H4 (cell line): ENCODE measurements around the gene ZBTB4. TPM values are rescaled to one million over a fixed set of nuclear protein-coding genes. Genes with fewer than 3 reads are reported as not detected.

Experiments
- DNase-seq: peaks from one replicate; pipeline ENCODE4 v3.0.0-alpha.2; 2015; ENCODE audit warnings: low spot score
- total RNA-seq: library from RNA; depleted of rRNA; stranded (reverse); fragments of >200 nt; shearing (Covaris generic); gene quantifications from 2 replicates; pipeline ENCODE4 v1.2.3, GENCODE V29; 2014

ZBTB4 gene
- total RNA-seq, 1 experiment from 2014 or later, result 4.5 TPM

GRCh38 chr17:7441266-7441665 is 38.2 kb downstream of the ZBTB4 start:
- DNase-seq, result no peak

- no peak for DNase-seq
Measured at GRCh38 chr17:7440834-7441195, 38.6 kb downstream of the ZBTB4 start.

- DNase-seq, result no peak
Measured at GRCh38 chr17:7440113-7440833, 39.2 kb downstream of the ZBTB4 start.

- no peak for DNase-seq
Measured at GRCh38 chr17:7439462-7440112, 39.8 kb downstream of the ZBTB4 start, which contains the start of gene FGF11. Gene FGF11, plus strand, starts transcription at chr17:7439512. Its CDS starts 109 bp downstream, at chr17:7439621.

GRCh38 chr17:7438656-7439460 is 40.6 kb downstream of the ZBTB4 start:
- DNase-seq, result no peak

- no peak for DNase-seq
Measured at GRCh38 chr17:7437950-7438614, 41.3 kb downstream of the ZBTB4 start.

GRCh38 chr17:7437369-7437863 is 42.0 kb downstream of the ZBTB4 start:
- DNase-seq, result no peak

- no peak for DNase-seq
Measured at GRCh38 chr17:7436556-7437368, 42.7 kb downstream of the ZBTB4 start.

GRCh38 chr17:7435676-7436555 is 43.5 kb downstream of the ZBTB4 start:
- no peak for DNase-seq

- DNase-seq, result no peak
Measured at GRCh38 chr17:7432296-7432695, 47.1 kb downstream of the ZBTB4 start.

GRCh38 chr17:7431231-7431630 is 48.2 kb downstream of the ZBTB4 start:
- no peak for DNase-seq

- DNase-seq, result no peak
Measured at GRCh38 chr17:7429722-7430121, 49.7 kb downstream of the ZBTB4 start.

- DNase-seq, result no peak
Measured at GRCh38 chr17:7428557-7428956, 50.9 kb downstream of the ZBTB4 start, which contains the start of gene SPEM3. Gene SPEM3, plus strand, starts transcription at chr17:7428857. Its CDS starts 46 bp downstream, at chr17:7428903.

- no peak for DNase-seq
Measured at GRCh38 chr17:7427549-7427948, 51.9 kb downstream of the ZBTB4 start.

GRCh38 chr17:7426896-7427489 is 52.4 kb downstream of the ZBTB4 start:
- DNase-seq, result no peak

- no peak for DNase-seq
Measured at GRCh38 chr17:7426203-7426863, 53.1 kb downstream of the ZBTB4 start.

- DNase-seq, result no peak
Measured at GRCh38 chr17:7425756-7426155, 53.7 kb downstream of the ZBTB4 start.

GRCh38 chr17:7425316-7425715 is 54.1 kb downstream of the ZBTB4 start, which contains the start of gene SPEM2:
Gene SPEM2, plus strand, starts transcription at chr17:7425616. Its CDS starts 73 bp downstream, at chr17:7425689.
- no peak for DNase-seq

GRCh38 chr17:7423679-7424078 is 55.8 kb downstream of the ZBTB4 start:
- DNase-seq, result no peak
